HepG2 (cell line): ENCODE measurements around the gene IER2. TPM values are rescaled to one million over a fixed set of nuclear protein-coding genes. Genes with fewer than 3 reads are reported as not detected.

Source experiments
- CBFB ChIP-seq: sonication (generic); formaldehyde crosslinking; IDR thresholded peaks from 2 replicates; pipeline ENCODE4 v1.4.0; 2020; ENCODE audit warnings: missing genetic modification reagents
- ELF1 ChIP-seq: sonication (generic); formaldehyde crosslinking; IDR thresholded peaks from 2 replicates; pipeline ENCODE4 v1.4.0; 2020; ENCODE audit warnings: missing genetic modification reagents
- GATAD2A ChIP-seq: IDR thresholded peaks from 2 replicates; pipeline ENCODE4 v1.6.1; 2016
- HNF4A ChIP-seq: sonication (generic); formaldehyde crosslinking; IDR thresholded peaks from 2 replicates; pipeline ENCODE4 v1.4.0; 2020; ENCODE audit warnings: missing genetic modification reagents
- NFKB2 ChIP-seq: sonication (generic); formaldehyde crosslinking; IDR thresholded peaks from 2 replicates; pipeline ENCODE4 v1.4.0; 2020; ENCODE audit warnings: missing genetic modification reagents, borderline replicate concordance
- RCOR2 ChIP-seq: IDR thresholded peaks from 2 replicates; pipeline ENCODE4 v1.6.1; 2016; ENCODE audit warnings: missing biosample characterization, missing genetic modification reagents
- TP53 ChIP-seq: sonication (generic); formaldehyde crosslinking; conservative IDR thresholded peaks from 2 replicates; pipeline ENCODE4 v1.4.0; 2020; ENCODE audit warnings: missing genetic modification reagents
- ZFP62 ChIP-seq: sonication (generic); formaldehyde crosslinking; IDR thresholded peaks from 2 replicates; pipeline ENCODE4 v1.4.0; 2020; ENCODE audit warnings: missing genetic modification reagents
- ZFX ChIP-seq: sonication (generic); formaldehyde crosslinking; IDR thresholded peaks from 2 replicates; pipeline ENCODE4 v1.4.0; 2020; ENCODE audit warnings: mild to moderate bottlenecking, low read depth, missing genetic modification reagents, moderate library complexity
- ZNF263 ChIP-seq: sonication (generic); formaldehyde crosslinking; IDR thresholded peaks from 2 replicates; pipeline ENCODE4 v1.4.0; 2020; ENCODE audit warnings: missing genetic modification reagents
- ZNF567 ChIP-seq: sonication (generic); formaldehyde crosslinking; IDR thresholded peaks from 2 replicates; pipeline ENCODE4 v1.8.1; 2023; ENCODE audit warnings: mild to moderate bottlenecking, missing genetic modification reagents, borderline replicate concordance
- ZNF850 ChIP-seq: sonication (generic); formaldehyde crosslinking; conservative IDR thresholded peaks from 2 replicates; pipeline ENCODE4 v1.9.0; 2021; ENCODE audit warnings: mild to moderate bottlenecking, missing genetic modification reagents
- polyA plus RNA-seq, 8 experiments: library from polyadenylated mRNA; depleted of rRNA in 3 of 8; stranded (reverse) in 7 of 8; unstranded in 1 of 8; fragments of >200 nt; fragmentation: Illumina TruSeq in 4 of 8; extraction: Trizol in 4 of 8; gene quantifications; 2 replicates each; pipeline versions ENCODE4 v1.2.1 to v1.2.3, GENCODE V29; 2011 to 2016; ENCODE audit warnings: low read depth in 4 of 8, missing spikeins in 1 of 8, mixed read lengths in 1 of 8; ENCODE audit not compliant: insufficient read depth in 1 of 8
- total RNA-seq, 5 experiments: library from RNA; depleted of rRNA; stranded (reverse); fragments of >200 nt; fragmentation: Illumina TruSeq; extraction: Trizol; gene quantifications; 2 replicates each; pipeline ENCODE4 v1.2.3, GENCODE V29; 2016; ENCODE audit warnings: low read depth in 1 of 5
- TF ChIP-seq, protein P1 (sequence below): sonication (generic); formaldehyde crosslinking; IDR thresholded peaks from 2 replicates; pipeline ENCODE4 v1.4.0; 2020; ENCODE audit warnings: missing genetic modification reagents
- TF ChIP-seq, protein P2 (sequence below), 2 experiments: sonication (generic) in 1 of 2; formaldehyde crosslinking in 1 of 2; IDR thresholded peaks; 2 replicates each; pipeline versions ENCODE4 v1.4.0 to v1.6.1; 2016 to 2020; ENCODE audit warnings: borderline replicate concordance in 1 of 2, low read depth in 1 of 2, mild to moderate bottlenecking in 1 of 2, missing genetic modification reagents in 1 of 2
- TF ChIP-seq, protein P3 (sequence below): sonication (generic); formaldehyde crosslinking; IDR thresholded peaks from 2 replicates; pipeline ENCODE4 v1.9.0; 2022; ENCODE audit warnings: low read depth, missing genetic modification reagents
- TF ChIP-seq, protein P4 (sequence below): IDR thresholded peaks from 2 replicates; pipeline ENCODE4 v1.6.1; 2016; ENCODE audit warnings: low read depth, borderline replicate concordance
- TF ChIP-seq, protein P5 (sequence below): IDR thresholded peaks from 2 replicates; pipeline ENCODE4 v1.6.1; 2018; ENCODE audit warnings: missing genetic modification reagents, mild to moderate bottlenecking, missing compliant biosample characterization
- TF ChIP-seq, protein P6 (sequence below): sonication (generic); formaldehyde crosslinking; IDR thresholded peaks from 2 replicates; pipeline ENCODE4 v1.5.0; 2020; ENCODE audit warnings: missing genetic modification reagents

Gene IER2
- total and polyA plus RNA-seq, 2 of the 13 experiments (the other 11 are each of a cell fraction or from before 2014, with no cell fraction given), result 10.1 to 14.3 TPM

DNA sequence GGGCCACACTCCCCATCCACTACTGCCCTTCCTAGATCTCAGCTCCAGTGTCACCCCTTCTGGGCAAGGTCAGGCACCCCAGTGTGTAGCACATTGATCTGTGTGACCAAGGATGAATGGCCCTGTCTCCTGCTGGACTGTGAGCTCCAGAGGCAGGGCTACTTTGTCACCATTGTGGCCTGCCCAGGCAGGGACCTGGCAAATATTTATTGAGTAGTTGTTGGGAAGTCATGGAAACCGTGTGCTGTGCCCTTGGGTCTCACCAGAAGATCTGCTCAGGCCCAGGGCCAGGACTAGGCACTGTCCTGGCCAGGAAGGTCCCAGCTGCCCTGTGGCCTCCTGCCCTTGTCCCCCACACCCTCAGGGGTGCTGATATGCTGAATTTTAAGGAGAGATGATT is 21.6 kb upstream of the IER2 start (continued):
- TF ChIP-seq, protein P1, sequence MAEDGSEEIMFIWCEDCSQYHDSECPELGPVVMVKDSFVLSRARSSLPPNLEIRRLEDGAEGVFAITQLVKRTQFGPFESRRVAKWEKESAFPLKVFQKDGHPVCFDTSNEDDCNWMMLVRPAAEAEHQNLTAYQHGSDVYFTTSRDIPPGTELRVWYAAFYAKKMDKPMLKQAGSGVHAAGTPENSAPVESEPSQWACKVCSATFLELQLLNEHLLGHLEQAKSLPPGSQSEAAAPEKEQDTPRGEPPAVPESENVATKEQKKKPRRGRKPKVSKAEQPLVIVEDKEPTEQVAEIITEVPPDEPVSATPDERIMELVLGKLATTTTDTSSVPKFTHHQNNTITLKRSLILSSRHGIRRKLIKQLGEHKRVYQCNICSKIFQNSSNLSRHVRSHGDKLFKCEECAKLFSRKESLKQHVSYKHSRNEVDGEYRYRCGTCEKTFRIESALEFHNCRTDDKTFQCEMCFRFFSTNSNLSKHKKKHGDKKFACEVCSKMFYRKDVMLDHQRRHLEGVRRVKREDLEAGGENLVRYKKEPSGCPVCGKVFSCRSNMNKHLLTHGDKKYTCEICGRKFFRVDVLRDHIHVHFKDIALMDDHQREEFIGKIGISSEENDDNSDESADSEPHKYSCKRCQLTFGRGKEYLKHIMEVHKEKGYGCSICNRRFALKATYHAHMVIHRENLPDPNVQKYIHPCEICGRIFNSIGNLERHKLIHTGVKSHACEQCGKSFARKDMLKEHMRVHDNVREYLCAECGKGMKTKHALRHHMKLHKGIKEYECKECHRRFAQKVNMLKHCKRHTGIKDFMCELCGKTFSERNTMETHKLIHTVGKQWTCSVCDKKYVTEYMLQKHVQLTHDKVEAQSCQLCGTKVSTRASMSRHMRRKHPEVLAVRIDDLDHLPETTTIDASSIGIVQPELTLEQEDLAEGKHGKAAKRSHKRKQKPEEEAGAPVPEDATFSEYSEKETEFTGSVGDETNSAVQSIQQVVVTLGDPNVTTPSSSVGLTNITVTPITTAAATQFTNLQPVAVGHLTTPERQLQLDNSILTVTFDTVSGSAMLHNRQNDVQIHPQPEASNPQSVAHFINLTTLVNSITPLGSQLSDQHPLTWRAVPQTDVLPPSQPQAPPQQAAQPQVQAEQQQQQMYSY, result no peak
- TF ChIP-seq TP53 (CRISPR knock-in tag) (no peak), CBFB (CRISPR knock-in tag) (no peak), GATAD2A (CRISPR knock-in tag) (peak; percentile 86), ZNF850 (no peak), RCOR2 (CRISPR knock-in tag) (no peak), ZFP62 (no peak), NFKB2 (no peak), ZNF567 (CRISPR knock-in tag) (no peak), ZFX (CRISPR knock-in tag) (peak; percentile 83; the same call in 1 of the 2 replicates), HNF4A (peak; percentile 94), ZNF263 (CRISPR knock-in tag) (no peak), ELF1 (CRISPR knock-in tag) (no peak)
- TF ChIP-seq, protein P2, sequence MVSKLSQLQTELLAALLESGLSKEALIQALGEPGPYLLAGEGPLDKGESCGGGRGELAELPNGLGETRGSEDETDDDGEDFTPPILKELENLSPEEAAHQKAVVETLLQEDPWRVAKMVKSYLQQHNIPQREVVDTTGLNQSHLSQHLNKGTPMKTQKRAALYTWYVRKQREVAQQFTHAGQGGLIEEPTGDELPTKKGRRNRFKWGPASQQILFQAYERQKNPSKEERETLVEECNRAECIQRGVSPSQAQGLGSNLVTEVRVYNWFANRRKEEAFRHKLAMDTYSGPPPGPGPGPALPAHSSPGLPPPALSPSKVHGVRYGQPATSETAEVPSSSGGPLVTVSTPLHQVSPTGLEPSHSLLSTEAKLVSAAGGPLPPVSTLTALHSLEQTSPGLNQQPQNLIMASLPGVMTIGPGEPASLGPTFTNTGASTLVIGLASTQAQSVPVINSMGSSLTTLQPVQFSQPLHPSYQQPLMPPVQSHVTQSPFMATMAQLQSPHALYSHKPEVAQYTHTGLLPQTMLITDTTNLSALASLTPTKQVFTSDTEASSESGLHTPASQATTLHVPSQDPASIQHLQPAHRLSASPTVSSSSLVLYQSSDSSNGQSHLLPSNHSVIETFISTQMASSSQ (IDR thresholded peaks at IDR 0.05; ENCODE audit: low read depth), result no peak
- TF ChIP-seq, protein P2 (CRISPR knock-in tag; IDR thresholded peaks at IDR 0.05; ENCODE audit: borderline replicate concordance), result peak; percentile 21; the same call in 1 of the 2 replicates
- TF ChIP-seq, protein P3, sequence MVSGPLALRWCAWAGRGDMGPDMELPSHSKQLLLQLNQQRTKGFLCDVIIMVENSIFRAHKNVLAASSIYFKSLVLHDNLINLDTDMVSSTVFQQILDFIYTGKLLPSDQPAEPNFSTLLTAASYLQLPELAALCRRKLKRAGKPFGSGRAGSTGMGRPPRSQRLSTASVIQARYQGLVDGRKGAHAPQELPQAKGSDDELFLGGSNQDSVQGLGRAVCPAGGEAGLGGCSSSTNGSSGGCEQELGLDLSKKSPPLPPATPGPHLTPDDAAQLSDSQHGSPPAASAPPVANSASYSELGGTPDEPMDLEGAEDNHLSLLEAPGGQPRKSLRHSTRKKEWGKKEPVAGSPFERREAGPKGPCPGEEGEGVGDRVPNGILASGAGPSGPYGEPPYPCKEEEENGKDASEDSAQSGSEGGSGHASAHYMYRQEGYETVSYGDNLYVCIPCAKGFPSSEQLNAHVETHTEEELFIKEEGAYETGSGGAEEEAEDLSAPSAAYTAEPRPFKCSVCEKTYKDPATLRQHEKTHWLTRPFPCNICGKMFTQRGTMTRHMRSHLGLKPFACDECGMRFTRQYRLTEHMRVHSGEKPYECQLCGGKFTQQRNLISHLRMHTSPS, result peak; percentile 90; the same call in 1 of the 2 replicates
- TF ChIP-seq, protein P4, sequence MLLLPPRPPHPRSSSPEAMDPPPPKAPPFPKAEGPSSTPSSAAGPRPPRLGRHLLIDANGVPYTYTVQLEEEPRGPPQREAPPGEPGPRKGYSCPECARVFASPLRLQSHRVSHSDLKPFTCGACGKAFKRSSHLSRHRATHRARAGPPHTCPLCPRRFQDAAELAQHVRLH (CRISPR knock-in tag), result 0 out of 2 replicates have a peak, but pooled peaks have one; percentile 25
- TF ChIP-seq, protein P5, sequence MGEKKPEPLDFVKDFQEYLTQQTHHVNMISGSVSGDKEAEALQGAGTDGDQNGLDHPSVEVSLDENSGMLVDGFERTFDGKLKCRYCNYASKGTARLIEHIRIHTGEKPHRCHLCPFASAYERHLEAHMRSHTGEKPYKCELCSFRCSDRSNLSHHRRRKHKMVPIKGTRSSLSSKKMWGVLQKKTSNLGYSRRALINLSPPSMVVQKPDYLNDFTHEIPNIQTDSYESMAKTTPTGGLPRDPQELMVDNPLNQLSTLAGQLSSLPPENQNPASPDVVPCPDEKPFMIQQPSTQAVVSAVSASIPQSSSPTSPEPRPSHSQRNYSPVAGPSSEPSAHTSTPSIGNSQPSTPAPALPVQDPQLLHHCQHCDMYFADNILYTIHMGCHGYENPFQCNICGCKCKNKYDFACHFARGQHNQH (CRISPR knock-in tag), result peak; percentile 63
- TF ChIP-seq, protein P6, sequence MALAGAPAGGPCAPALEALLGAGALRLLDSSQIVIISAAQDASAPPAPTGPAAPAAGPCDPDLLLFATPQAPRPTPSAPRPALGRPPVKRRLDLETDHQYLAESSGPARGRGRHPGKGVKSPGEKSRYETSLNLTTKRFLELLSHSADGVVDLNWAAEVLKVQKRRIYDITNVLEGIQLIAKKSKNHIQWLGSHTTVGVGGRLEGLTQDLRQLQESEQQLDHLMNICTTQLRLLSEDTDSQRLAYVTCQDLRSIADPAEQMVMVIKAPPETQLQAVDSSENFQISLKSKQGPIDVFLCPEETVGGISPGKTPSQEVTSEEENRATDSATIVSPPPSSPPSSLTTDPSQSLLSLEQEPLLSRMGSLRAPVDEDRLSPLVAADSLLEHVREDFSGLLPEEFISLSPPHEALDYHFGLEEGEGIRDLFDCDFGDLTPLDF (CRISPR knock-in tag), result no peak
